ENCODE measurements around the gene UPF2.
"Not testable (repeated sequence)": the region's sequence is repeated elsewhere in the genome, so short reads cannot be mapped to it uniquely, and the experiment has no call there.

The UPF2 gene

DNA sequence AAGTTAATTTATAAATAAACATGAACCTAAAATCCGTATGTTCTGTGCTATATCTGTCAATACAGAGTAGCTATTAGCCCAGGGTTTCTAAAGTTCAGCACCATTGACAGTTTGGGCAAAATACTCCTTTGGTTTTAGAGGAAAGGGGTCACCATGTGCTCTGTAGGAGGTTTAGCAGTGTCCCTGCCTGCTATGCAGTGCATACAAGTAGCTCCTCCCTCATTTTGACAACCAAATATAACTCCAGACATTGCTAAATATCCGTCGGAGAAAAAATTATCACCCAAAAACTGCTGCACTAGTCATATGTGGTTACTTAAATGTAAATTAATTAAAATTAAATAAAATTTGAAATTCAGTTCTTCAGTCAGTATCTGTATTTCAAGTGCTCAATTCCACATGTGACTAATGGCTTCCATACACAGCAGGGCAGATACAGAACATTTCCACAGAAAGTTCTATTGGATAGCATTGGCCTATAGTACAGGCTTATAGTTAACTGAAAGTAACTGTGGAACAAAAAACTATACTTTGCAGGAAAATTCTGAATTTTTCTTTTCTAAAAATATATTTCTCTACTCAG, 6.4 kb downstream of the UPF2 start:
- DNase-seq, result no peak

GRCh38 chr10:12031404-12031803, 11.2 kb downstream of the UPF2 start:
- no peak for DNase-seq

DNA sequence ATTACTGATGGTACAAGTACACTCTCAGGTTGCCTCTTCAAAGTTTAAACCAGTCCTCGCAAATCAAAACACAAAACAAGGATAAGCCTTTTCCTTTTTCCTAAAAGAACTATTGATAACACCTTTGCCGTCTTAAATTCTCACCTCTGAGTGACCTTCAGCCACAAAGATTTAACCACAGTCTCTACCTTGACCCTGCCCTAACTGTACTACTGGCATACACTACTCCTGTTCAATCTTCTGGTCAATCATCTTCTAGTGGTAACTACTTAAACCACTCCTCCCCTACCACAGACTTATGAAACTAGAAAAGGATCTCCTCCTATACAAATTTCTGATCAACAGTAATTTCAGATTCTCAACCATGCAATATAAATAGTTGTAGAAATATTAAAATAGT, 15.1 kb downstream of the UPF2 start:
- DNase-seq, result no peak

DNA sequence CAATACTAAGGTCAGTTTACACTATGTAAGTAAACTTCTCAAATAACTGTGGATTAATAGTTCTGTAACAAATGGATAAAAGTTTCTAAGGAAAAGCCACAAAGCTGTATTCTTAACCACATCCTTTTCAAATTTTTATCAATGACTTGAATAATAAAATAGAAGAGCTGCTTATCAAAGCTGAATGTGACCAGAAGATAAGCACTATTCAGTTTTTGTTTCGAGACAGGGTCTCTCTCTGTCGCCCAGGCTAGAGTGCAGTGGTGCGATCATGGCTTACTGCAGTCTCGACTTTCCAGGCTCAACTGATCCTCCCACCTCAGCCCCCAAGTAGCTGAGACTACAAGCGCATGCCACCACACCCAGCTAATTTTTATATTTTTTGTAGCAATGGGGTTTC, 17.0 kb downstream of the UPF2 start:
- DNase-seq, result no peak

DNA sequence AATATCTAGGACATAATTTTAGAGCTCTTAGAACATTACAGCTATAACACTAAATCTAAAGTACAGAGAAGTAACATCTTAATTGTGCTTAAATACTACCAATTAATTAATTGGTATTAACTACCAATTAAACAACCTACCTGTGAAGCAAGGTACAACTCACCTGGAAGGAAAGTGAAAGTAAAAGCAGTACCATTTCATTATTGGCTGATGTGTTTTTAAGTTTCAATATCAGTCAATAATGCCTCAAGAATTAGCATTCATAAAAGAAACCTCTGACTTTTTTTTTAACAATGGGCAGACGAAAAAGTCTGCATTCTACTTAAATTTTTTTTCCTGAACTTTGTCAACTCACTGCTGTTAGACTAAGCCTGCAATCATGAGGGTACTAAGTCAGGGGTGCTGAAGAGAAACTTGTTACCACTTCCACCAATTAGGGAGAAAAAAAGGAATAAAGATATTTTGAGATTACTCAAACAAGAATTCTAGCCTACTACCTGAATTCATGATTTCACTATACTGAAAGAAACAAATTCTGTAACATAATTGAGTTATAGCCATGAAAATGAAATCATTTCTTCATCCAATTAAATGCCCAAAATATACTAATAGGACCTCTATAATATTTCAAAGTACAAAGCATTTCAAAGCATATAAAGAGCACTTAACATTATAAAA, 19.9 kb downstream of the UPF2 start:
- no peak for DNase-seq

- no peak for DNase-seq
Observed at GRCh38 chr10:12020574-12020973, 22.0 kb downstream of the UPF2 start.

DNA sequence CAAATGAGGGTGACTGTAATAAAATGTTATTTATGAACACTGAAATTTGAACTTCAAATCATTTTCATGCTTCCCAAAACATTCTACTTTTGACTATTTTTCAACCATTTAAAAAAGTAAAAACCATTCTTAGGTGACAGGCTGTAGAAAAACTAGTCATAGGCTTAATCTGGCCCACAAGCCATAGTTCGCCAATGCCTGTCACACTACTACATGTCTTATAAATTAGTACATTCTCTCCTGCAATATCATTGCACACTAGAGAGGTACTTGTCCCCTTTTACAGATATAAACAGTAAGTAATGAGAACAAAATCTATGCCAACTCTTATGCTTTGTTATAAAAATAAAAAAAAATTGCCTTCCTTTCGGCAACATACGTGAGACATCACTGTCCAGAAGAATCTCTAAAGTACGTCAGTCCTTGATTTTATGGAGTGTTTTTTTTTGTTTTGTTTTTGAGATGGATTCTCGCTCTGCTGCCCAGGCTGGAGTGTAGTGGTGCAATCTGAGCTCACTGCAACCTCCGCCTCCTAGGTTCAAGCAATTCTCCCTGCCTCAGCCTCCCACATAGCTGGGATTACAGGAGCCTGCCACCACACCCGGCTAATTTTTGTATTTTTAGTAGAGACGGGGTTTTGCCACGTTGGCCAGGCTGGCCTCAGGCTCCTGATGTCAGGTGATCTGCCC, 23.2 kb downstream of the UPF2 start:
- no peak for DNase-seq

- no peak for DNase-seq
Observed at GRCh38 chr10:12018438-12019282, 23.9 kb downstream of the UPF2 start.

DNA sequence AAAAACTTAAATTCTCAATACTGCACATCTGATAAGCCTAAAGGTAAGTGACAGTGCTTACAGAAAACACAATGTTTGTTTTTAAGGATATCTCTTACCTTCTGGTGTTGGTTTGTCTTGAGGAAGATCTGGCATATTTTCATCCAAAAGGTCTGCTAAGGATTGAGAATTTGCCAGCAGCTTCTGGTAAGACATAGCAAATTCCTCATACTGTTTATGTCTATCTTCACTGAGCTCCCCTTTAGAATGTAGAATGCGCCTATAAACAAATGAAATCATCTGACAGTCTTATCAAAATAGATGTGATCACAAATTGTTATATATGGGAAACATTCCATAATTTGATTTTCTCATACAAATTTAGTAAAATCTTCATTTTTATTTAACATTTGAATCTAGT, 28.7 kb downstream of the UPF2 start:
- DNase-seq, result no peak

DNA sequence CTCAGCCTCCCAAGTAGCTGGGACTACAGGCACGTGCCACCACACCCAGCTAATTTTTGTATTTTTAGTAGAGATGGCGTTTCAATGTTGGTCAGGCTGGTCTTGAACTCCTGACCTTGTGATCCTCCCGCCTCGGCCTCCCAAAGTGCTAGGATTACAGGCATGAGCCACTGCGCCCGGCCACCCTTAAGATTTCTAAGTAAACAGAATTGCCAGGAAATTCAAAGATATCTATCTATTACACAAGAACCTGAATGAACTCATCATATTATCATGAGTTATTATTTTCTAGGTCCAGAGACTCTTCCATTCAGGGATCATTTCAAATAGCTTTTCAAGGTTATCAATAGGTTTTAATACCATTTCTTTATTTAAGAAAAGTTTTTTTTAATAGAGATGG, 29.2 kb downstream of the UPF2 start:
- not testable (repeated sequence) for DNase-seq

GRCh38 chr10:12010353-12010752, 32.3 kb downstream of the UPF2 start:
- no peak for DNase-seq

- DNase-seq, result not testable (repeated sequence)
Observed at GRCh38 chr10:12008842-12009241, 33.8 kb downstream of the UPF2 start.

- no peak for DNase-seq
Observed at GRCh38 chr10:12006671-12007070, 35.9 kb downstream of the UPF2 start.

GRCh38 chr10:11993834-11994468, 48.7 kb downstream of the UPF2 start:
- DNase-seq, result no peak

DNA sequence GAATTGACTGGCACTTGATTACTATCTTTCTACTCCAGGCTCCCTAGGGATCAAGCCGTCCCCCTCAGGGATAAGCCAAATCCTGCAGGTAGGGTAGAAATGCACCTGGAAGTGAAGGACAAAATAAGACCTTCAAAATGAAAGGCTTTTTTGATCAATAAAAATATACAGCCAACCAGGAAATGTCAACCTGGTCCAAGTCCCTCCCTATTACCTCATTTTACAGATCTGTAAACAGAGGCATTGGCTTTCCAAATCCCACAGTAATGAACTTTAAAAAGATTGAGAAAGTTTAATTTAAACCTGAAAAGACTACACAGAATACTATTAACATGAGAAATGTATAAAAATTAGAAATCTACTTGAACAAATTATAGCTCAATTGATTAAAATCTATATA, 53.7 kb downstream of the UPF2 start:
- no peak for DNase-seq

DNA sequence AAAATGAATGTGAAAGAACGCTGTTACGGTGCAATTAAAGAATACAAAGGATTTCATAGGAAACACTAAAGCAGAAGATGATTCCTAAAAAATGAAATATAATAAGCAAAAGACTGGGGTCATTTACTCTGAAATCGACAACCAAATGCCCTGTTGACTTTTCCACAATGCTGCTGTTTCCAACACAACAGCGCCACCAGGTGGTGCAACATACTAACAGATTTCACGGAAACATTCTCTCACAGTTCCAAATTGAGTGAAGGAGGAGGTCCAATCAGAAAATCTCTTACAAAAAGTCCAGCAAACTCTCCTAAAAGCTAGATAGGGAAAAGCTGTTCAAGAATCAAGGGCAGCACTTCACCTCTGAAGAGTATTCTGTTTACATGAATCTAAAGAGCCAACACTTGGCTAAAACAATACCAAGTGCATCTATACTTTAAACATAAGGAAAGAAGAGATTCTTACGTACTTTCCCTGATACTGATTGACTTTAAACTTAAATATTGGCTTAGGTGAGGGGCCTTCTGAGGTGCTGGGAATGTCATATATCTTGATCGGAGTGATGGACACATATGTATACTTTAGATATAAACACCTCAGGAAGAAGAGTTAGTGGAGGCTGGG, 55.9 kb downstream of the UPF2 start:
- DNase-seq, result peak; percentile 47

- no peak for DNase-seq
Observed at GRCh38 chr10:11982253-11982652, 60.4 kb downstream of the UPF2 start.

DNA sequence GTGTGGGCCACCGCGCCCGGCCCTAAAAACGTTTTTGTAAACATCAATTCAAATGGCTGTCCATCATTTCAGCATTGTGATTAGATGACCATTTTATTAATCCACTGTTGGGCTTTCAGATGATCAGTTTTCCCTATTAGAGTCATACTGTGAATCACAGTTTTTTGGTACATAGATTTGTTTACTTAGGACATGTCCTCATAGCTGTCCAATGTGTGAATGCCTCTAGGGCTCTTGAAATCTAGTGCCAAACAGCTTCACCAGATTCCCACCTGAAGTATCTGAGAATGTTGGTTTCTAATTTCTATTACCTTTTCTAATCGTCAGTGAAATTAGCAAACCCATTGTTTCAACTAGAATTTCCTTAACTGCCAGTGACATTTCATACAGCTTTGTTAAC, 66.8 kb downstream of the UPF2 start:
- no peak for DNase-seq

GRCh38 chr10:11972523-11972922, 70.1 kb downstream of the UPF2 start:
- DNase-seq, result not testable (repeated sequence)

GRCh38 chr10:11962176-11962575, 80.4 kb downstream of the UPF2 start:
- no peak for DNase-seq

- DNase-seq, result no peak
Observed at GRCh38 chr10:11961771-11962170, 80.8 kb downstream of the UPF2 start.

DNA sequence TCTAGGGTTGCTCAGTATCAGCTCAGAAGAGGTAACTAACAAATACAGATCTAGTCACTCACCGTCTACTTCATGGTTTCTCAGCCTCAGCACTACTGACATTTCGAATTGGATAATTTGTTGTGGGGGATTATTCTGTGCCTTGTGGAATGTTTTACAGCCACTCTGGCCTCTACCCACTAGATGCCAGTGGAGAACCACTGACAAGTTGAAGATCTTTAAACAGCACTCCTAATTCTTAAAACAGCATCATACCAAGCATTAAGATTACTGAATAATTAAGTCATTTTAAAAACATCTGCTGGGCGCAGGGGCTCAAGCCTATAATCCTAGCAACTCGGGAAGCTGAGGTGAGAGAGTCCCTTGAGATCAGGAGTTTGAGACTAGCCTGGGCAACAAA, 82.6 kb downstream of the UPF2 start:
- DNase-seq, result no peak

GRCh38 chr10:11958956-11959355, 83.7 kb downstream of the UPF2 start:
- no peak for DNase-seq

Data from NCI-H510A treated with DMSO at 0.1 percent for 48 hours (cell line).